Measurements from ENCODE around the gene ALCAM. TPM values are rescaled to one million over a fixed set of nuclear protein-coding genes. Genes with fewer than 3 reads are reported as not detected.

ALCAM gene
- total RNA-seq, 1 donor from 2014 or later, result 88.3 TPM

- DNase-seq (ENCODE audit: low read depth, low spot score), result no peak
Measured at GRCh38 chr3:105527535-105527934, 160.8 kb downstream of the ALCAM start.

GRCh38 chr3:105527949-105528348 lies 161.2 kb downstream of the ALCAM start:
- DNase-seq (ENCODE audit: low read depth, low spot score), result no peak

GRCh38 chr3:105528955-105529354 lies 162.2 kb downstream of the ALCAM start:
- DNase-seq (ENCODE audit: low read depth, low spot score), result no peak

DNA sequence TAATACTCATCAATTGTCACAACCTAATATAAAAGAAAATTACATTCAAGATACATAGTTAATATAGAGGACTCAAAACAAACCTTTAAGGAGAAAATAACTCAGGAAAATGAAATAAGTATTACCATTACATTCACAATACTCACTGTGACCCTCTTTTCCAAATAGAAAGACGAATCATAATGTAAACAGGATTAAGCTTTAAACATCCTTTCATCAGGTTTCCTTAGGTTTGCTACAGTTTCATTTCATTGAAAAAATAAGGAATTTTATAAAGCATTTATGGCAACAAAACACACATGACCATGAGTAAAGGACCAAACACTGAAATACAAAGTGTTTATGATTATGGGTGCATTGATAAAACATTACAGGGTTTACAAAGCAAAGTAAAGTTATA lies 162.7 kb downstream of the ALCAM start:
- no peak for DNase-seq (ENCODE audit: low read depth, low spot score)

GRCh38 chr3:105532251-105532650 lies 165.5 kb downstream of the ALCAM start:
- no peak for DNase-seq (ENCODE audit: low read depth, low spot score)

DNA sequence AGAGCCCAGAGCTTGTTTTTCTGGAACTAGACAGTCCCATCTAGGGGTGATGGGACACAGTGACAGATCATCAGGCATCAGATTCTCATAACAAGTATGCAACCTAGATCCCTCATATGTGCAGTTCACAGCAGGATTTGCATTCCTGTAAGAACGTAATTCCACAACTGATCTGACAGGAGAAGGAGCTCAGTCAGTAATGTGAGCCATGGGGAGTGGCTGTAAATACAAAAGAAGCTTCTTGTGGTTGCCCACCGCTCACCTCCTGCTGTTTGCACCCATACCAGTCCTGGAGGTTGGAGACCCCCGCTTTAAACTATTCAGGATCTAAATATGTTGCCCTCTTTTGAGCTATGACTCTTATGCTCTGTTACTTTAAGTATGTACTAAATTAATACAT lies 167.3 kb downstream of the ALCAM start:
- DNase-seq (ENCODE audit: low read depth, low spot score), result no peak

DNA sequence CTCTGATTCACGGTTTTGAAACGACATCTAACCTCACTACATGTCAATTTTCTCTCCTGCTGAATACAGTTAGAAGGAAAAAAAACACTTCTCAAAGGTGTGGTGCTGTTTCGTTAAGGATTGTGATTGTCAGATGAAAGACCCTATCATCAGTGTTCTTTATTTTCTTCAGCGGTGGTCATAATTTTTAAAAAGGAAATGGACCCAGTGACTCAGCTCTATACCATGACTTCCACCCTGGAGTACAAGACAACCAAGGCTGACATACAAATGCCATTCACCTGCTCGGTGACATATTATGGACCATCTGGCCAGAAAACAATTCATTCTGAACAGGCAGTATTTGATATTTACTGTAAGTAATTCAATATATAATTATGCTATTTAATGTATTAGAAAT lies 167.8 kb downstream of the ALCAM start:
- no peak for DNase-seq (ENCODE audit: low read depth, low spot score)

- no peak for DNase-seq (ENCODE audit: low read depth, low spot score)
Measured at GRCh38 chr3:105537371-105538080, 170.8 kb downstream of the ALCAM start.

GRCh38 chr3:105538483-105538882 lies 171.8 kb downstream of the ALCAM start:
- DNase-seq (ENCODE audit: low read depth, low spot score), result no peak

- no peak for DNase-seq (ENCODE audit: low read depth, low spot score)
Measured at GRCh38 chr3:105539897-105540296, 173.2 kb downstream of the ALCAM start.

GRCh38 chr3:105542282-105543019 lies 175.7 kb downstream of the ALCAM start:
- no peak for DNase-seq (ENCODE audit: low read depth, low spot score)

- no peak for DNase-seq (ENCODE audit: low read depth, low spot score)
Measured at GRCh38 chr3:105545051-105545450, 178.3 kb downstream of the ALCAM start.

DNA sequence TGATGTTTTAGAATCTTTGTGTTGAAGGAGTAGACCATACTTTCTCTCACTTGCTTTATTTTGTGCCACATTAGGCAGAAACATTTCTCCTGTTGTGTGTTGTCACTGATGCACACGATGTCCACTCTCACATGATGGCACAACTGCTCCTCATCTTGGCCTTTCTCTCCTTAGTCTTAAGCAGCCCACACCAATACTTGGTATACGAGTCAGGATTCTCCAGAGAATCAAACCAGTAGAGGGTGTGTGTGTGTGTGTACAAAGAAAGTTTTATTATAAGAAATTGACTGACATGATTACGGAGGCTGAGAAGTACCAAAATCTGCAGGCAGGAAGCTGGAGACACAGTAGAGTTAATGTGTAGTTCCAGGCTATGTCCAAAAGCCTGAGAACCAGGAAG lies 187.1 kb downstream of the ALCAM start:
- DNase-seq (ENCODE audit: low read depth, low spot score), result no peak

GRCh38 chr3:105555206-105555605 lies 188.5 kb downstream of the ALCAM start:
- DNase-seq (ENCODE audit: low read depth, low spot score), result no peak

DNA sequence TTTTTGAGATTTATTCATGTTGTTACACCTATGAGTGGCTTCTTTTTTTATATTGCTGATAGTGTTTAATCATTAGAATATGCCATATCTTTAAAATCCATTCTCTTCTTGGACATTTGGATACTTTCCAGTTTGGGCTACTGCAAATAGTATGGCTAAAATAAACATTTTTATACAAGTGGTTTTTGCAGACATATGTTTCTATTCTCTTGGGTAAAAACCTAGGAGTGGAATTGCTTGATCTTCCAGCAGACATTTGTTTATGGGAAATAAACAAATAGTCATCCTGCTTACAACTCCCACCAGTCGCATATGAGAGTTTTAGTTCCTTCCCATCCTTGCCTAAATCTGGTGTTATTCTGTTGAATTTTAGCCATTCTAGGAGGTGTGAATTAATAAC lies 193.1 kb downstream of the ALCAM start:
- DNase-seq (ENCODE audit: low read depth, low spot score), result no peak

DNA sequence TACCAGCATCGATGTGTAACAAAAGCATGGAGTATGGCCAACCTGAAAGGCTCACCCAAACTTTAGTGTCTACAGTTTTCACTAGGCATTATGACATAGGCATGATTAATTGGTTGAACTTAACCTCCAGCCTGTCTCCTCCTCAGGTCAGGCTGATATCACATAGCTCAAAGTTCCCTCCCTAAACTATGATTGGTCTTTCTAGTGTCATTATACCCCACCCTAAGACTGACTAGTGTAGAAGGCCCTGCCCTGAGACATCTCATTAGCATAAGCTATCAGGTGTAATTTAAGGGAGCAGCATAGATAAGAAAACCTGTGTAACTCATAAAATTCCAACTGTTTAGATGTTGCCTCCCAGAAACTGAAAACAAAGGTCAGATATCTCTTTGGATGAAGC lies 195.2 kb downstream of the ALCAM start:
- DNase-seq (ENCODE audit: low read depth, low spot score), result no peak

DNA sequence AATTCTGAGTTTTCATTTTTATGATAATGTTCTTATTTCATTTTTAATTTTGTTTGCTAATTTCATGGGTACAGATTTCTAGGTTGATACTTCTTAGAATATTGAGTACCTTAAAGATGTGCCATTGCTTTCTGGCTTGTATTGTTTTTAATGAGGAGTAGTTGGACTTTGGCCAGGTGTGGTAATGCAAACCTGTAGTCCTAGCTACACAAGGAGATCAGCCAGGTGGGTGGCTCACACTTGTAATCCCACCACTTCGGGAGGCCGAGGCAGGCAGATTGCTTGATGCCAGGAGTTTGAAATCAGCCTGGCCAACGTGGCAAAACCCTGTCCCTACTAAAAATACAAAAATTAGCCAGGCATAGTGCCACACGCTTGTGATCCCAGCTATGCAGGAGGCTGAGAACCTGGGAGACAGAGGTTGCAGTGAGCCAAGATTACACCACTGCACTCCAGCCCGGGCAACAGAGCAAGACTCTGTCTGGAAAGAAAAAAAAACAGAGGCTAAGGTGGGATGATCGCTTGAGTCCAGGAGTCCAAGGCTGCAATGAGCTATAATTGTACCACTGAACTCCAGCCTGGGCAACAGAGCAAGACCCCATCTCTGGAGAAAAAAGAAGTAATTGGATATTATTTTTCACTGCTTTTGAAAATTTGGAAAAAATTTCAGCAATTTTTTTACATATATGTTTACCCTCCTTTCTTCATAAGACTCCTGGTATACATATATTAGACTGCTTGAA lies 198.0 kb downstream of the ALCAM start:
- DNase-seq (ENCODE audit: low read depth, low spot score), result no peak

DNA sequence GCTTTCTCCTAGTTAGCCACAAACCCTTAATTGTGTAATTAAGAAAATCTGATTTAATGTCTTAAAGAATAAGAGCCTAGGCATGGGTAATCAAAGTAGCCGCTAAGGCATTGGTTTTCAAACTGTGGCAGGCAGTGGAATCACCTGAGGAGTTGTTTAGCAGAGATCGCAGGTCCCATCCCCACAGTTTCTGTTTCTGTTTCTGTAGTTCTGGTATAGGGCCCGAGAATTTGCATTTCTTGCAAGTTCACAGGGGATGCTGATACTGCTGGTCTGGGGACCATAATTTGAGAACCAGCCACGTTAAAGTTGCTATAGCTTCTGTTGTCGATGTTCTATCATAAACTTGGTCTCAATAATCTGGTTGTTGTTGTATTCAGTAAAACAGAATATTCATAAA lies 204.3 kb downstream of the ALCAM start:
- DNase-seq (ENCODE audit: low read depth, low spot score), result no peak

DNA sequence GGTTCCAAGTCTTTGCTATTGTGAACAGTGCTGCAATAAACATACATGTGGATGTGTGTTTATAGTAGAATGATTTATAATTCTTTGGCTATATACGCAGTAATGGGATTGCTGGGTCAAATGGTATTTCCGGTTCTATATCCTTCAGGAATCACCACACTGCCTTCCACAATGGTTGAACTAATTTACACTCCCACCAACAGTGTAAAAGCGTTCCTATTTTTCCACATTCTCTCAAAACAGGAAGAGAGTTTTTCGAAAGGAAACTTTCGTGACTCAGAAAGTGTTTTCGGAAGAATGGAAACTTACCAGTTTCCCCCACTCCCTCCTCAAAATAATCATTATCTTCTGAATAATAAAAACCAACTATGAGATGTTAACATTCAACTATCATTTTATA lies 205.8 kb downstream of the ALCAM start:
- DNase-seq (ENCODE audit: low read depth, low spot score), result no peak

- DNase-seq (ENCODE audit: low read depth, low spot score), result no peak
Measured at GRCh38 chr3:105579439-105579838, 212.7 kb downstream of the ALCAM start.

GRCh38 chr3:105580296-105580965 lies 213.7 kb downstream of the ALCAM start:
- no peak for DNase-seq (ENCODE audit: low read depth, low spot score)

GRCh38 chr3:105582015-105582414 lies 215.3 kb downstream of the ALCAM start:
- no peak for DNase-seq (ENCODE audit: low read depth, low spot score)

All from pulmonary artery endothelial cell (primary cell).